Measurements from ENCODE around the gene USE1. TPM values are rescaled to one million over a fixed set of nuclear protein-coding genes. Genes with fewer than 3 reads are reported as not detected.

Gene USE1
- total and polyA plus RNA-seq, 9 of the 15 experiments (the other 6 are each of a cell fraction or from before 2014, with no cell fraction given): 17.3 to 52.4 (median 34.0) TPM

DNA sequence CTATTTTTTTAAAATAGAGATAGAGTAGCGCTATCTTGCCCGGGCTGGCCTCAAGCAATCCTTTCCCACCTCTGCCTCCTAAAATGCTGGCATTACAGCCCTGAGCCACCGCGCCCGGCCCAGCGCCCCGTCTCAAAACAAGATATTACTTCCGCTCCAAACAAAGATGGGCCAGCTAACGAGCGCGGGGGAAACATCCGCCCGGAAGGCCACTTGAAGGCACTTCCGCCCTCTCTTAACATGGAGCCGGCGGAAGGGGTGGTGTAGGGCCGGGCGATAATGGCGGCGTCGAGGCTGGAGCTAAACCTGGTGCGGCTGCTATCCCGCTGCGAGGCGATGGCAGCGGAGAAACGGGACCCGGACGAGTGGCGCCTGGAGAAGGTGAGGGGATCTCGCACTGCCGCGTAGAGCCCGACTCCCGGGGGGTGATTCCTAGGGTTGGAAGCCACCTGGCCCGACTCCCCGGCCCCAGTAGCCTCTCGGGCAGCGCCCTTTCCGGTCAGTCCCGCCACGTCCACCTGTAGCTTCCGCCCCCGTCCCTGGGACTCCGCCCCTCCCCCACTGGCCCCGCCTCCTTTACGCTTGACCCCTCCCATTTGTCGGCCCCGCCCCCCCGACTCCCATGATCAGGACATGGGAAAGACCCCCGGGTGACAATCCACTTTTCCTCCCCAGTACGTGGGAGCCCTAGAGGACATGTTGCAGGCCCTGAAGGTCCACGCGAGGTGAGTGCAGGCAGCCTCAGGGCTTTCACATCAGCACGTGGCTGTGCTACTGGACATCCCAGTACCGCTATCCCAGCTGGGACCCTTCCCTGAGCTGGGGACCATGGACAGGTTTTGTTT lies at the start of gene USE1 (continued):
- peak in 1 of 2 experiments; percentile 71; a peak in 1 of 4 replicates for TF ChIP-seq ZNF318 (IDR thresholded peaks at IDR 0.05; ENCODE audit: borderline replicate concordance in 1 of 2, low read depth in 1 of 2)
- TF ChIP-seq DPF2 (IDR thresholded peaks at IDR 0.05): no peak; the same call in 1 of the 2 replicates
- TF ChIP-seq CBX5 (IDR thresholded peaks at IDR 0.05; ENCODE audit: borderline replicate concordance, low read depth): no peak
- TF ChIP-seq RAD51 (IDR thresholded peaks at IDR 0.05; ENCODE audit: borderline replicate concordance, low read depth): no peak
- peak; percentile 89 for TF ChIP-seq POLR2B (IDR thresholded peaks at IDR 0.05; ENCODE audit: low read depth, partially characterized antibody)
- TF ChIP-seq HNRNPH1 (optimal IDR thresholded peaks at IDR 0.05; ENCODE audit: low read depth, low read length): no peak
- TF ChIP-seq SNRNP70 (optimal IDR thresholded peaks at IDR 0.05; ENCODE audit: low read depth, low read length): no peak
- TF ChIP-seq, protein P1, sequence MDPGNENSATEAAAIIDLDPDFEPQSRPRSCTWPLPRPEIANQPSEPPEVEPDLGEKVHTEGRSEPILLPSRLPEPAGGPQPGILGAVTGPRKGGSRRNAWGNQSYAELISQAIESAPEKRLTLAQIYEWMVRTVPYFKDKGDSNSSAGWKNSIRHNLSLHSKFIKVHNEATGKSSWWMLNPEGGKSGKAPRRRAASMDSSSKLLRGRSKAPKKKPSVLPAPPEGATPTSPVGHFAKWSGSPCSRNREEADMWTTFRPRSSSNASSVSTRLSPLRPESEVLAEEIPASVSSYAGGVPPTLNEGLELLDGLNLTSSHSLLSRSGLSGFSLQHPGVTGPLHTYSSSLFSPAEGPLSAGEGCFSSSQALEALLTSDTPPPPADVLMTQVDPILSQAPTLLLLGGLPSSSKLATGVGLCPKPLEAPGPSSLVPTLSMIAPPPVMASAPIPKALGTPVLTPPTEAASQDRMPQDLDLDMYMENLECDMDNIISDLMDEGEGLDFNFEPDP (CRISPR knock-in tag; IDR thresholded peaks at IDR 0.05): no peak
- TF ChIP-seq E2F5 (CRISPR knock-in tag; IDR thresholded peaks at IDR 0.05): no peak
- no peak for TF ChIP-seq CREBBP (IDR thresholded peaks at IDR 0.05; ENCODE audit: low read depth, low read length)
- TF ChIP-seq CBX8 (IDR thresholded peaks at IDR 0.05; ENCODE audit: borderline replicate concordance, extremely low read depth, low read depth, low read length, poor library complexity, severe bottlenecking): no peak
- no peak for TF ChIP-seq ZKSCAN3 (CRISPR knock-in tag; IDR thresholded peaks at IDR 0.05)
- TF ChIP-seq ZC3H11A (IDR thresholded peaks at IDR 0.05; ENCODE audit: low read depth, low read length): no peak
- no peak for TF ChIP-seq SMARCA5 (IDR thresholded peaks at IDR 0.05)
- no peak for TF ChIP-seq BCOR (IDR thresholded peaks at IDR 0.05)
- TF ChIP-seq ZNF764 (CRISPR knock-in tag; IDR thresholded peaks at IDR 0.05; ENCODE audit: low read depth): peak; percentile 84
- TF ChIP-seq ARHGAP35 (IDR thresholded peaks at IDR 0.05; ENCODE audit: partially characterized antibody): no peak

All from K562 (cell line).